ENCODE data around the gene SPATA20. TPM values are rescaled to one million over a fixed set of nuclear protein-coding genes. Genes with fewer than 3 reads are reported as not detected.

Gene SPATA20
- polyA plus RNA-seq, 1 donor, result 31.4 TPM

DNA sequence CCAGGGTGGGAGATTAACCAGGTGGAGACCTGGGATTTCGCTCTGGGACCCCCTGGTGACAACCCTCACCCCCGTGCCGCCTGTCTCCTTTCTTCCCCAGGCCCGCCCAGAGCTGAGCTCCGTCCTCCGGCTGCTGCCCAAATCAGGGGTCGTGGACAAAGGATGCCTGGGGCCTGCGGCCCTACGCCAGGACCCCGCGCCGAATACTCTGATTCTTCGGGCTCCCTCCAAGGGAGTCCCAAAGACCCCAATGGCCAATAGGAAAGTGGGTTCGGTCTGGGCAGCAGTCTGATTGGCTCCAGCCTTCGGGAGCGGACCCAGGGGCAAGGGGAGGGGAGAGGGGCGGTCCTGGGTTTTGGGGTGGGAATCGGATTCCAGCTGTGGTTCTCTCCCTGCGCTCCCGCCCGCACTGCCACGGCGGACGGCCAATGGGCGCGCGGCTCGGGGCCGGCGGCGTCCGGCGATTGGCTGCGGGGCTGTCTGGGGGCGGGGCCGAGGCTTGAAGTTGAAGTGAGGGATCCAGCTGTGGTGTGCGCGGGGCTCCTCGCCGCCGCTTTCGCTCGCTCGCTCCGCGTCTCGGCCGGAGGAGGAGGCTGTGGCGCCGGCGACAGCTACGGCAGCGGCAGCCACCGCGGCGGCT is 13.3 kb downstream of the SPATA20 start, which contains the start of gene CACNA1G:
TSS of gene CACNA1G (plus strand) at position 531 of the 640 bp plus-strand sequence. CDS start 745 bp downstream, outside the sequence.
- peak; percentile 96 for DNase-seq

DNA sequence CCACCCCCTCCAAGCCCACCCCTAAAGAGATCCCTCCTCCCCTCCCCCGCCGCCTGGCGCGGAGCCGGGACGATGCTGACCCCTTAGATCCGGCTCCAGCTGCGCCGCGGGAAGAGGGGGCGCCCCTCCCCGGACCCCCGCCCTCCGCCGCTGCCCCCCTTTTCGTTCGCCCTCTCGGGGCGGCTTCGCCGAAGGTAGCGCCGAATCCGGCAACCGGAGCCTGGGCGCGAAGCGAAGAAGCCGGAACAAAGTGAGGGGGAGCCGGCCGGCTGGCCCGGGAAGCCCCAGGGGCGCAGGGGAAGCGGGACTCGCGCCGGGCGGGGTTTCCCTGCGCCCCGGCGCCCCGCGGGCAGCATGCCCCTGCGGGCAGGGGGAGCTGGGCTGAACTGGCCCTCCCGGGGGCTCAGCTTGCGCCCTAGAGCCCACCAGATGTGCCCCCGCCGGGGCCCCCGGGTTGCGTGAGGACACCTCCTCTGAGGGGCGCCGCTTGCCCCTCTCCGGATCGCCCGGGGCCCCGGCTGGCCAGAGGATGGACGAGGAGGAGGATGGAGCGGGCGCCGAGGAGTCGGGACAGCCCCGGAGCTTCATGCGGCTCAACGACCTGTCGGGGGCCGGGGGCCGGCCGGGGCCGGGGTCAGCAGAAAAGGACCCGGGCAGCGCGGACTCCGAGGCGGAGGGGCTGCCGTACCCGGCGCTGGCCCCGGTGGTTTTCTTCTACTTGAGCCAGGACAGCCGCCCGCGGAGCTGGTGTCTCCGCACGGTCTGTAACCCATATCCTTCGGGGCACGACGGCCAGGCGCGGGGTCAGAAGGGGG is 14.2 kb downstream of the SPATA20 start:
- no peak for DNase-seq

DNA sequence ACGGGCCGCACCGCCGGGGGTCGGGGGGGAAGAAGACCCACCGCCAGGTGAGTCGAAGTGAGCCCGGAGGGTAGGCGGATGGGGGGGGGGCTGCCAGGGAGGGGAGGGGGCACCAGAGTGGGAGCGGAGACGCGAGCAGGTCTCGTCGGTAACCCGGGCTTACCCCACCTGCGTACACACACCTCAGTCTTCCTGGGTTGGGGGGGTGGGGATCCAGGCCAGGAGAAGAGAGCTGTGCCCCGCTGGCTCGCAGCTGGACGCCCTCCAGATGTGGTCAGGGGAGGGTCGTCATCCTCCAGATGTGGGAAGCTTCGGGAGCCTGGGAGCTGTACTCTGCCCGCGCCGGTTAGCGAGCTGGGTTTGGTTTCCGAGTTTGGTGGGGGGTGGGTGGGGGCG is 14.8 kb downstream of the SPATA20 start:
- DNase-seq, result no peak

DNA sequence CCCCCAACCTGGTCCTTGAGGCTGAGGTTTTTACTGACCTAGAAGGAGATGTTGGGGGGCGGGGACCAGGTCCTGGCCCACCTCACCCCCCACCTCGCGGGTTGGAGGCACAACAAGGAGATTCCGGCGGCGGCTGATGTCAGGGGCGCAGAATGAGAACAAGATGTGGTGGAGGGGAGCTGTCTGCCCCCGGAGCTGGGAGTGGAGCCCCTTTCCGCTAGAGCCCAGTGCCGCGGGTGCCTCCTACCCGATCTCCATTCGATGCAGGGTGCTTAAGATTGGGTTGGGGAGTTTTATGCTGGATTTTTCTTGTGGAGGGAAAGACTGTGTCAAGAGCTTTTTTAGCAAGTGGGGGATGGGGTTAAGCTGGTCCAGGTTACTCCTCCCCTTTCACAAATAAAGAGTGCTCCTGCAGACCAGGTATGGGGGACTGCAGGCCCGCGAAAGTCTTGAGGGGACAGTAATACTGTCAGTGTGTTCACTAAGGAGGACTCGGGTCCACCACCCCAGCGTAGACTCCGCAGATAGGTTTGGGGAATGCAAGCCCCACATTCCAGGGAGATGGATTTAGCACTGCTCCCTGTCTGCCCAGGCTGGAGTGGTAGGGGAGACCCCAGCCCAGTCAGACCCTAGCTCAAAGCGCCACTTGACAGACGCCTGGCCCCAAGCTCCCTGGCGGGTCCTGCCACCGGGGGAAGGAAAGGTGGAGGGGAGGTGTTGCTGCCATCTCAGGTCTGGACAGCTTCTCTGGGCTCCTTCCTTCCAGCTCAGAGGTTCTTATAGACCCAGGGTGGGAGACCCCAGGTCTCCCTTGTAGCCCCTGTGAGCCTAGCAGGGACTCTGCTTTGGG is 15.5 kb downstream of the SPATA20 start:
- no peak for DNase-seq

DNA sequence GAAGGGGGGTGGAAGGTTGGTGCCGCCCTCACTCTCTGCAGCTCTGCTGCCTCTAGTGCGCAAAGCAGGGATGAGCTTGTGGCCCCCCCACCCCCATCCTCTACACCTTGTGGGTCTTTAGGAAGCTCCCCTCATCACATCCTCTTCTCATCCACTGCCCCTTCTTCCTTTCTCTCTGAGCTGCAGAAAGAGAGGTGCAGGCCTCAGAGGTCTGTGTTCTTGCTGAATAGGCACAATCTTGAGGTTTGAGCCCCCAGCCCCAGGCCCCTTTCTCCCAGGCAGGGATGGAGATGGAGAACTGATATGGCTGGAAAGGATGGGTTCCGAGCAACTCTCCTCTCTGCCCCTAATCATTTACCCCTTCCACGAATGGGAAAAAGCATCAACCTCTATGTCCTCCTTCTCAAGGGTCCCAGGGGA is 16.1 kb downstream of the SPATA20 start:
- DNase-seq, result no peak

DNA sequence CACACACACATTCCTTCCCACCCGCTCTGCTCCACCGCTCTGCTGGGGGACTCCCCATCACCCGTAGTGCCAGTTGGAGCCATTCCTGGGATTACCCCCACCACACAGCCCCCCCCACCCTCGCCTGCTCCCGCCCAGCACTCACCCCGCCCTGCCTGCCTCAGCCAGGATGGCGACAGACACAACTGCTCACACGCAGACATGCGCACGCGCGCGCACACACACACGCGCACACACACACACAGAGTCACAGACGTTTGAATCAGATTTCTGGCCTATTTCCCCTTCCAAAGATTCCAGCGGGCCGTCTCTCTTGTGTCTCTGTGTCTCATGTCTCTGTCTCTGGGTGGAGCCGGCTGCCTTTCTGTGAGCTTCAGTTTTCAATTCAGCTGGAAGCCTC is 17.9 kb downstream of the SPATA20 start:
- DNase-seq, result peak; percentile 92

DNA sequence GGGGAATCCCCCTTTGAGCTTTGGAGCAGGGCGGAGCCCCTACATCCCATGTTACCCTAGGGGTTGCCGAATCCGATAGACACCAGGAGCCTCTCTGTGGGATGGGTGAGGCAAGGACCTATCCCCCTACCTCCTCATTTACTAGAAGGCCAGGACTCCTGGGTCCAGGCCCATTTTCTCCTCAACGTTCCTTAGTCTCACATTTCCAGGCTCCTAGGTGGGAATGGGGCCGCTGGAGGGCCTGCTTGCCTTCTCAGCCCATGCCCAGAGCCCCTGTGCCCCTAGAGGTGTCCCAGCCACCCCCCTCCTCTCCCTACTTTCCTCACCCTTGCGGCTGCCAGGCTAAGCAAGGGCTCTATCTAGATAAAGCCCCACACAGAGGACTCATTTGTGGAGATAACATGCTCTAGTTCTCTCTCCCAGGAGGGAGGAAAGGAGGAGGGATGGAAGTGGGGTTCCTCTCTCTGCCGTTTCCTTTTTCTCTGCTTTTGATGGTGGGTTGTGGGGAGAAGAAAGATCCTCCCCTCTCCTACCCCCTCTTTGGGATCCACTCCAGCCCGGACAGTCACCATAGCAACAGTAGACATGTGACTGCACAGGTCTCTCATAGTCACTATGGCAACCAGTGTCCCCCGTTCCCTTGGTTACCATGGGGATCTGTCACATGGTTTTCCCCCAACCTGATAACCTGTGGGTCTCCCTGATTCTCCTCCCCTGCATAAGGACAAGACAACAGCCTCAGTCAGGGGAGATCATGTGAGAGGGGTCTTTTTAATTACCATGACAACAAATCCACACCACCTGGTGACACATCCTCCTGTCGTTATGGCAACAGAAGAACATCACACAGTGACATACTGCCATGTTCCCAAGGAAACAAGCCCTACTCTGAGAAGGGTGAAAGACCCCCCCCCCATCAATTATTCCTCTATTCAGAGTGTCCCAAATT is 18.7 kb downstream of the SPATA20 start:
- DNase-seq, result no peak

DNA sequence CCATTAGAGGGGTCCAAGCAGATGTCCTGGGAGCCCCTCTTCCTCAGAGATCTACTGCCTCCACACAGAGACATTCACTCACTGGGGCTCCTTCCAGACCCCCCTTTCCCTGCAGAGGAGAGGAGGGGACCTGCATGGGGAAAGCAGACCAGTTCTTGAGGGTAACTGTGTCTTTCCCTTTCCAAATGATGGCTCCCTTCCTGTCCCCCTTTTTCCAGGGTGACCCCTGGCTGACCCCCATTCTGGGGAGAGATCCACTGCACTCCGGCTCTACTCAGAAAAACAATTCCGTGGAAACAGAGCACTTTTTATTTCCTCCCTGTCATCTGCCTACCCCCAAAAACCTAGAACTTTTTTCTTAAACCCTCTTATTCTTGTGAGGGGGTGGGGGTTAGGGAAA is 19.9 kb downstream of the SPATA20 start:
- no peak for DNase-seq

DNA sequence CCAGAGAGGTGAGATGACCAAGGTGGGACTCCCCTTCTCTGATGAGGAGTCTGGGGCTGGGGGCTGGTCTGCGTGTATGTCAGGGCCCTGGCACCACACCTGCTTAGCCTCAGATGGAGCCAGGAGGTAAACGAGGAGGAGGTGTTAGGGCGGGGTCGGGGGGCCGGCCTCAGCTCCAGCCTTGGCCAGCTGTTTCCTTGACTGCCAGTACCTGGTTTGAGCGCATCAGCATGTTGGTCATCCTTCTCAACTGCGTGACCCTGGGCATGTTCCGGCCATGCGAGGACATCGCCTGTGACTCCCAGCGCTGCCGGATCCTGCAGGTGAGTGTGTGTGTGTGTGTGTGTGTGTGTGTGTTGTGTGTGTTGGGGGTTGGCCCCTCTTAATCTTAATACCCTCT is 21.7 kb downstream of the SPATA20 start:
- DNase-seq, result no peak

DNA sequence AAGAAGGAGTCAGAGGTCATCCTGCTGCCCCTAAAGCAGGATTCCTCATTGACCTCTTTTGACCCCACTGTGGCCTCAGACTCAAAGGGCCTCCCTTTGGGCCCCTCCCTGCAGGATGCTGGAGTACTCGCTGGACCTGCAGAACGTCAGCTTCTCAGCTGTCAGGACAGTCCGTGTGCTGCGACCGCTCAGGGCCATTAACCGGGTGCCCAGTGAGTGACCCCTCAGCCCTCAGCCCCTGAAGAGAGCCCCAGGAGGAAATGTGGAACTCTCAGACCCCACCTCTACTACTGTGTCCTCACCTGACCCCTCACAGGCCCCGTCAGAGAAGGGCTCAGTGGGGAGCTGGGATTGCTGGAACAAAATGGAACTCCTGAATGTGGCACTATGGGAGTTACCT is 22.6 kb downstream of the SPATA20 start:
- DNase-seq, result no peak

DNA sequence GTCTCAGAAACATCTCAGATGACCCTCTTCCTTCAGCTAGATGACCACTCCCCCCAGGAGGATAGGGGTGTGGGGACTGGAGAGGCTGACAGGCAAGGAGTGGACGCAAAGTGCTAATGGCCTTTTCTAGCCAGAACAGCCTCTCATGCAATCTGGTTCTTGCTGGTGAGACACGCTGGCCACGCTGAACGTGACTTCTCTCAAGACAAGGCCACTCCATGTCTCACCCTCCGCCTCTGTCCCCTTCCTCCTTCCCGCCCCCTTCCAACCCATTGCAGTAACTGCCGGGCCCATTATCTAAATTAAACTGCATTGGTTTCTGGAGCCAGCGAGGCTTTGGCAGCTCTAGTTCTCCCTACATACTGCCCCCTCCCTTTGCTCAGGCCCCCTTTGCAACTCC is 23.1 kb downstream of the SPATA20 start:
- DNase-seq, result no peak

DNA sequence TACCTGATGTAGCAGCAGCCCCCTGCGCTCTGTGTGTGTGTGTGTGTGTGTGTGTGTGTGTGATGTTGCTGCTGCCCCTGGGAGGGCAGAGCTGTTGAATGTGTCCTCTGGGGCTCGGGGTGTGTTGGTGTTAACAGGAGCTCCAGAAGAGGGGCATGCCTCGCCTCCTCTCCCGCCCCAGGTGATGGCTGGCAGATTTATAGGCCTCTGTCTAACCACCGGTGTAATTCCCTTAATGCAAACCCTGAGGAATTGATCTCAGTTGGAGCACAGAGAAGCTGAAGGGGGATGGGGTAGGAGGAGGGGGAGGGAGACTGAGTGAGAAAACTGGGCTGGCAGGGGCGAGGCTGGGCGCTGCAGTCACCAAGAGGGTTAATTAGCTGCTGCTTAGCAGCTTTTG is 23.6 kb downstream of the SPATA20 start:
- no peak for DNase-seq

DNA sequence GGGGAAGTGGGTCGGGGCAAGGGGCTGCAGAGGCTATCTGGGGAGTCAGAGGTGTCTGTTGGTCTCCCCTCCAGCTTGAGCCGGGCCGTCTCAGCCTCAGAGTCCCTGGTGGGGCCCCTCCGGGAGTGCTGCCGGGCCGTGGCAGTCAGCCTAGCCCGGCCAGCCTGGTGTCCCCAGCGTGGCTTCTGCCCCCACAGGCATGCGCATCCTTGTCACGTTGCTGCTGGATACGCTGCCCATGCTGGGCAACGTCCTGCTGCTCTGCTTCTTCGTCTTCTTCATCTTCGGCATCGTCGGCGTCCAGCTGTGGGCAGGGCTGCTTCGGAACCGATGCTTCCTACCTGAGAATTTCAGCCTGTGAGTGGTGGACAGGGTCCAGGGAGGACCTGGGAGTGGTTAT is 24.7 kb downstream of the SPATA20 start:
- no peak for DNase-seq

DNA sequence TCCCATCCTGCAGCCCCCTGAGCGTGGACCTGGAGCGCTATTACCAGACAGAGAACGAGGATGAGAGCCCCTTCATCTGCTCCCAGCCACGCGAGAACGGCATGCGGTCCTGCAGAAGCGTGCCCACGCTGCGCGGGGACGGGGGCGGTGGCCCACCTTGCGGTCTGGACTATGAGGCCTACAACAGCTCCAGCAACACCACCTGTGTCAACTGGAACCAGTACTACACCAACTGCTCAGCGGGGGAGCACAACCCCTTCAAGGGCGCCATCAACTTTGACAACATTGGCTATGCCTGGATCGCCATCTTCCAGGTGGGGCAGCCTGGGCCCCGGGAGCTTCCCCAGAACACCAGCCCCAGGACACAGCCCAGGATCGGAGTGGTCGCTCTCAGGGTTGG is 25.6 kb downstream of the SPATA20 start:
- no peak for DNase-seq

DNA sequence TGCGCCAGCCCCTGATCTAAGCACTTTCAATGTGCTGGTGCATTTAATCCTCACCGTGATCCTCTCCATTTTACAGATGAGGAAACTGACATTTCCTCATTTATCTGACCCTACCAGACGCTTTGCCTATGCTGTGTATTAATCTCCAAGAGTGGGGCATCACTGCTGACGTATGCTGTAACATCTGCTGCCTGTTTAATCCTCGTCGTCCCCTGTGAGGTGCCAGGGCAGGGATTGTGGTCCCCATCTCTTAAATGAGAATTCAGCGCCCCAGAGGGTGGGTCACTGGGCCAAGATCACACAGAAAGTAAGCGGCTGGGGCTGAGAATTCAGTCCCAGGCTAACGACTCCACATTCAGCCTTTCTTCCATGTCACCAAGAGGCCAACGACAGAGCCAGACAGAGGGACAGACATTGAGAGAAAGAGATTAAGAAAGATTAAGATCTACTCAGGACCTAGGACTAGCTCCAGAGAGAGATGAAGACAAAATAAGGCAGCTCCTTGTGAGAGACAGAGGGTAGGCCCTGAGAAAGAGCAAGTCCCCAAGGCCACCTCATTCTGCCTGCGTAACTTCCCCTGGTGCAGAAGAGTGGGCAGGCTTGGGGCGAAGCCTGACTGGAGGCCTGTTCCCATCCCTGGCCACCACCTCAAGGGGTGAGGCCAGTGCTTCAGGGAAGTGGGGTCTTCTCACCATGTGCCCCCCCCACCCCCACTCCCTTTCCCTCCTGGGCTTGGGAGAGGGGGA is 27.1 kb downstream of the SPATA20 start:
- no peak for DNase-seq

DNA sequence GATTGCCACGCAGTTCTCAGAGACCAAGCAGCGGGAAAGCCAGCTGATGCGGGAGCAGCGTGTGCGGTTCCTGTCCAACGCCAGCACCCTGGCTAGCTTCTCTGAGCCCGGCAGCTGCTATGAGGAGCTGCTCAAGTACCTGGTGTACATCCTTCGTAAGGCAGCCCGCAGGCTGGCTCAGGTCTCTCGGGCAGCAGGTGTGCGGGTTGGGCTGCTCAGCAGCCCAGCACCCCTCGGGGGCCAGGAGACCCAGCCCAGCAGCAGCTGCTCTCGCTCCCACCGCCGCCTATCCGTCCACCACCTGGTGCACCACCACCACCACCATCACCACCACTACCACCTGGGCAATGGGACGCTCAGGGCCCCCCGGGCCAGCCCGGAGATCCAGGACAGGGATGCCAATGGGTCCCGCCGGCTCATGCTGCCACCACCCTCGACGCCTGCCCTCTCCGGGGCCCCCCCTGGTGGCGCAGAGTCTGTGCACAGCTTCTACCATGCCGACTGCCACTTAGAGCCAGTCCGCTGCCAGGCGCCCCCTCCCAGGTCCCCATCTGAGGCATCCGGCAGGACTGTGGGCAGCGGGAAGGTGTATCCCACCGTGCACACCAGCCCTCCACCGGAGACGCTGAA is 28.7 kb downstream of the SPATA20 start:
- DNase-seq, result no peak

DNA sequence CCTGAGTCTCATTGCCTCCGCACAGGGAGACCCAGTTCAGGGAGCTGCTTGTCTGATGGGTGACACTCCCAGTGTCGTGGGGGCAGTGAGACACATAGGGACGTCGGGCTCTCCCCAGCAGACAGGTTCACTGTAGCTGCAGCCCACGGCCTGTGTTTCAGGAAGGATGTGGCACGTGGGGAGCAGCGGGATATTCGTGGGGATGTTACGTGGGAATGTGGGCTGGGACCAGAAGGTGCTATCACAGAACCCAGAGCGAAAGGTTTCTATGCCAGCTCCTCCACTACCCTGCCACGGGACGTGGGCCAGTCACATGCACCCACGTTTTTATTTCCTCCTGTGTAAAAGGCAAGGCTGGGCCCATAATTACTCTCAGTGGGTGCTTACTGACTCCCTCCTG is 29.9 kb downstream of the SPATA20 start:
- no peak for DNase-seq

DNA sequence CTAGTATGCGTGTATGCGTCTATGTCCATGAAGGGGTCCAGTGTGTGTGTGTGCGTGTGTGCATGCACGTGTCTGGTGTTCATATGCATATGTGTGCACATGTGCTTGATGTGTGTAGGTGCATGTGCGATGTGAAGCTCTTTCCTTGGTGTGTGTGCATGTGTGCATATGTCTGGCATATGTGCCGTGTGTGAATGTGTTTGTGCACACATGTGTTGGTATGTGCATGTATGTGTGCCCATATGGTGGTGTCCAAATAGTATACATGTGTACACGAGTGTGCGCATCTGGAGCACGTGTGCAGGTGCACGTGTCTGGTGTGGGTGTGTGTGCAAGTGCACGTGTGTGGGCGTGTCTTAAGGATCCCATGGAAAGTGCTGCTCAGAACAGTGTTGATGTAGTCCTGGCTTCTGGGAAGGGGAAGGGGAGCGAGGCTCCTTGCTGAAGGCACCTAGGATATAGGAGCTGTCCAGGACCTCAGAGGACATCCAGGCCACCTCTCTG is 30.5 kb downstream of the SPATA20 start:
- DNase-seq, result no peak

DNA sequence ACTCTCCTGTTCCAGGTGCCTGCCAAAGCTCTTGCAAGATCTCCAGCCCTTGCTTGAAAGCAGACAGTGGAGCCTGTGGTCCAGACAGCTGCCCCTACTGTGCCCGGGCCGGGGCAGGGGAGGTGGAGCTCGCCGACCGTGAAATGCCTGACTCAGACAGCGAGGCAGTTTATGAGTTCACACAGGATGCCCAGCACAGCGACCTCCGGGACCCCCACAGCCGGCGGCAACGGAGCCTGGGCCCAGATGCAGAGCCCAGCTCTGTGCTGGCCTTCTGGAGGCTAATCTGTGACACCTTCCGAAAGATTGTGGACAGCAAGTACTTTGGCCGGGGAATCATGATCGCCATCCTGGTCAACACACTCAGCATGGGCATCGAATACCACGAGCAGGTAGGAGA is 31.2 kb downstream of the SPATA20 start:
- no peak for DNase-seq

DNA sequence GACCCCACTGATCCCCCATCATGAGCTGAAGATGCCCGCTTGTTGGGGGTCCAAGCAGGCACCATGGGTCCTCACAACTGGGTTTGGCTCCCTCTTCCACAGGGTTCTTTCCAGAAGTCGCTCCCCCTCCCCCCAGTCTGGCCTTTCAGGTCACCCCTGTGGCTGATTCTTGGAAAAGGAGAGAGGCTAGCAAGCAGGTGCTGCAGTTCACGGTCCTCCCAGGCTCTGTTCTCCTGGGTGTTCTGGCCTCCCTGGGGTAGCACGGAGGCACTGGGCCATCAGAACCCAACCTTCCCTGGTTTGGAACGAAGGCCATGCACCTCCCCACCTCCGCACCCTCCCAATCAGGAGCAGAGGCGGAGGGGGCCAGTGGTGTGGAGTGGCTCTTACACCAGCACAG is 32.4 kb downstream of the SPATA20 start:
- no peak for DNase-seq

DNA sequence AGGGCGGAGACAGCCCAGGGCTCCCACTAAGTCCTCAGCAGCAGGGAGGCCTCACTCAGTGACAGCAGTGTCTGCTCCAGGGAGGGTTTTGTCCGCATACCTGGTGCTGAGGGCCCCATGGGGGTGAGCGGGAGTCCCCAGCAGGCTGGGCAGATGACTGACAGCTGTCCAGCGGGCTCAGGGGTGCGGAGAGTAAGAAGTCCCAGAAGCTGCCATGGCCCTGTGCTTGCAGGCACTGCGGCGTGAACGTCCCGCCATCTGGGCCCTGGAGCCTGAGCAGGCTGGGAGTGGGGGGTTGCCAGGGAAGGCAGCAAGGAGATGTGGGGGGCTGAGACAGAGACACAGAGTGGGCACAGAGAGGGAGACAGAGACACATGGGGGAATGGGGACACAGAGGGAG is 33.7 kb downstream of the SPATA20 start:
- no peak for DNase-seq
